ENCODE measurements around the gene MOV10L1.

- TF ChIP-seq, protein P1, sequence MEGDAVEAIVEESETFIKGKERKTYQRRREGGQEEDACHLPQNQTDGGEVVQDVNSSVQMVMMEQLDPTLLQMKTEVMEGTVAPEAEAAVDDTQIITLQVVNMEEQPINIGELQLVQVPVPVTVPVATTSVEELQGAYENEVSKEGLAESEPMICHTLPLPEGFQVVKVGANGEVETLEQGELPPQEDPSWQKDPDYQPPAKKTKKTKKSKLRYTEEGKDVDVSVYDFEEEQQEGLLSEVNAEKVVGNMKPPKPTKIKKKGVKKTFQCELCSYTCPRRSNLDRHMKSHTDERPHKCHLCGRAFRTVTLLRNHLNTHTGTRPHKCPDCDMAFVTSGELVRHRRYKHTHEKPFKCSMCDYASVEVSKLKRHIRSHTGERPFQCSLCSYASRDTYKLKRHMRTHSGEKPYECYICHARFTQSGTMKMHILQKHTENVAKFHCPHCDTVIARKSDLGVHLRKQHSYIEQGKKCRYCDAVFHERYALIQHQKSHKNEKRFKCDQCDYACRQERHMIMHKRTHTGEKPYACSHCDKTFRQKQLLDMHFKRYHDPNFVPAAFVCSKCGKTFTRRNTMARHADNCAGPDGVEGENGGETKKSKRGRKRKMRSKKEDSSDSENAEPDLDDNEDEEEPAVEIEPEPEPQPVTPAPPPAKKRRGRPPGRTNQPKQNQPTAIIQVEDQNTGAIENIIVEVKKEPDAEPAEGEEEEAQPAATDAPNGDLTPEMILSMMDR (IDR thresholded peaks at IDR 0.05; ENCODE audit: low read depth, low read length) = no peak
- peak; percentile 30 for TF ChIP-seq POLR2A (IDR thresholded peaks at IDR 0.05; ENCODE audit: extremely low read depth, insufficient read length)
- TF ChIP-seq, protein P2, sequence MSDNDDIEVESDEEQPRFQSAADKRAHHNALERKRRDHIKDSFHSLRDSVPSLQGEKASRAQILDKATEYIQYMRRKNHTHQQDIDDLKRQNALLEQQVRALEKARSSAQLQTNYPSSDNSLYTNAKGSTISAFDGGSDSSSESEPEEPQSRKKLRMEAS (IDR thresholded peaks at IDR 0.05; ENCODE audit: low read depth, low read length) = peak; percentile 12; the same call in 1 of the 2 replicates
- TF ChIP-seq MYC (IDR thresholded peaks at IDR 0.05; ENCODE audit: low read depth, low read length) = no peak
Observed at GRCh38 chr22:50104141-50104544, 14.3 kb downstream of the MOV10L1 start.
